AG04449 (cell line): ENCODE data around the gene PLXNA4.

Source experiments
- CTCF ChIA-PET: fragments of 350-600 bp; formaldehyde crosslinking; extraction: SDS; loops from one replicate; lab custom pipeline; 2021; ENCODE audit warnings: antibody characterized with exemption; lab: Yijun Ruan, JAX
- POLR2A ChIA-PET: fragments of 400-600, 350-600 bp; formaldehyde crosslinking; extraction: SDS; loops from one replicate; lab custom pipeline; 2020; ENCODE audit warnings: antibody characterized with exemption, inconsistent platforms; lab: Yijun Ruan, JAX
- DNase-seq: peaks from one replicate; pipeline ENCODE4 v3.0.0-alpha.2; 2010; ENCODE audit warnings: low read depth, low spot score
- H3K4me3 ChIP-seq: 2 replicates; pipeline ENCODE4 v1.5.1; 2011; ENCODE audit warnings: low read depth, mild to moderate bottlenecking, control low read depth, low read length
- CTCF ChIP-seq: IDR thresholded peaks from one replicate; pipeline ENCODE4 v1.5.1; 2011; ENCODE audit warnings: mild to moderate bottlenecking, moderate library complexity, low read length, control low read depth, inconsistent platforms; ENCODE audit not compliant: insufficient read depth; ENCODE audit errors: missing control alignments

The PLXNA4 gene

GRCh38 chr7:132083537-132084123 is 492.6 kb downstream of the PLXNA4 start:
- TF ChIP-seq CTCF: no peak
- ChIA-PET CTCF (no interaction called here), POLR2A (no interaction called here)
- DNase-seq: no peak
- no peak overlapping the region for H3K4me3 ChIP-seq

- no peak for TF ChIP-seq CTCF
- ChIA-PET CTCF (no interaction called here), POLR2A (interaction anchor here (0.9 to 1.1 kb wide), 3 partner anchors 12 to 18 kb away, joined by 3 read pairs; no protein-coding TSS in a partner anchor)
Observed at GRCh38 chr7:132083126-132083525, 493.1 kb downstream of the PLXNA4 start.

GRCh38 chr7:132082394-132082793 is 493.9 kb downstream of the PLXNA4 start:
- ChIA-PET POLR2A (interaction anchor here (0.9 to 1.1 kb wide), 3 partner anchors 12 to 17 kb away, joined by 3 read pairs; no protein-coding TSS in a partner anchor), CTCF (interaction anchor here (1.0 to 1.2 kb wide), 2 partner anchors 222 to 223 kb away, joined by 3 to 4 read pairs; no protein-coding TSS in a partner anchor)
- no peak overlapping the region for H3K4me3 ChIP-seq
- no peak for DNase-seq
- TF ChIP-seq CTCF: no peak

More at GRCh38 chr7:132083126-132083525, 493.1 kb downstream of the PLXNA4 start:
- no peak for DNase-seq
- no peak overlapping the region for H3K4me3 ChIP-seq

GRCh38 chr7:132081686-132082085 is 494.6 kb downstream of the PLXNA4 start:
- POLR2A ChIA-PET: interaction anchor here (1.1 kb wide), 1 partner anchor 16 kb away, joined by 3 read pairs; no protein-coding TSS in a partner anchor
- DNase-seq: no peak

GRCh38 chr7:132080967-132081668 is 495.2 kb downstream of the PLXNA4 start:
- peak; percentile 28 for DNase-seq
- ChIA-PET POLR2A (interaction anchor here (1.2 kb wide), 1 partner anchor 14 kb away, joined by 3 read pairs; no protein-coding TSS in a partner anchor), CTCF (interaction anchor here (0.6 to 1.2 kb wide), 3 partner anchors 32 to 222 kb away, joined by 3 to 4 read pairs (median 4); no protein-coding TSS in a partner anchor)
- TF ChIP-seq CTCF: no peak
- H3K4me3 ChIP-seq: no peak overlapping the region

More at GRCh38 chr7:132081686-132082085, 494.6 kb downstream of the PLXNA4 start:
- no peak overlapping the region for H3K4me3 ChIP-seq
- CTCF ChIA-PET: interaction anchor here (0.8 to 1.2 kb wide), 3 partner anchors 33 to 223 kb away, joined by 3 to 4 read pairs (median 4); no protein-coding TSS in a partner anchor
- no peak for TF ChIP-seq CTCF

GRCh38 chr7:132080467-132080866 is 495.8 kb downstream of the PLXNA4 start:
- no peak for TF ChIP-seq CTCF
- H3K4me3 ChIP-seq: no peak overlapping the region
- DNase-seq: no peak
- ChIA-PET POLR2A (interaction anchor here (1.2 kb wide), 1 partner anchor 13 kb away, joined by 3 read pairs; no protein-coding TSS in a partner anchor), CTCF (interaction anchor here (0.6 kb wide), 1 partner anchor 135 kb away, joined by 3 read pairs; no protein-coding TSS in a partner anchor)
